HCEC 1CT (cell line): Measurements from ENCODE around the gene MMP15.
"Not testable (repeated sequence)": the region's sequence is repeated elsewhere in the genome, so short reads cannot be mapped to it uniquely, and the experiment has no call there.

Experiments
- DNase-seq: peaks from one replicate; pipeline ENCODE4 v3.0.0-alpha.2; 2017

The MMP15 gene

GRCh38 chr16:58025351-58026138, at the start of gene MMP15:
MMP15 (plus strand) TSS chr16:58025754; CDS start chr16:58026351, 597 bp downstream.
- peak; percentile 44 for DNase-seq

GRCh38 chr16:57976331-57976796, 49.2 kb upstream of the MMP15 start:
- no peak for DNase-seq

- no peak for DNase-seq
Measured at GRCh38 chr16:57977418-57978069, 48.0 kb upstream of the MMP15 start.

- DNase-seq, result not testable (repeated sequence)
Measured at GRCh38 chr16:57978070-57978465, 47.5 kb upstream of the MMP15 start.

- DNase-seq, result no peak
Measured at GRCh38 chr16:57979006-57979585, 46.5 kb upstream of the MMP15 start.

- no peak for DNase-seq
Measured at GRCh38 chr16:57981636-57982035, 43.9 kb upstream of the MMP15 start.

- no peak for DNase-seq
Measured at GRCh38 chr16:57982385-57982784, 43.2 kb upstream of the MMP15 start.

GRCh38 chr16:57984443-57985203, 40.9 kb upstream of the MMP15 start:
- DNase-seq, result peak; percentile 7

- DNase-seq, result no peak
Measured at GRCh38 chr16:57985204-57986181, 40.1 kb upstream of the MMP15 start.

- DNase-seq, result no peak
Measured at GRCh38 chr16:57986196-57986595, 39.4 kb upstream of the MMP15 start.

- DNase-seq, result no peak
Measured at GRCh38 chr16:57987441-57988177, 37.9 kb upstream of the MMP15 start.

- DNase-seq, result no peak
Measured at GRCh38 chr16:57988929-57989328, 36.6 kb upstream of the MMP15 start.

GRCh38 chr16:57991551-57992059, 33.9 kb upstream of the MMP15 start:
- no peak for DNase-seq

GRCh38 chr16:57992084-57992483, 33.5 kb upstream of the MMP15 start:
- no peak for DNase-seq

GRCh38 chr16:57993438-57993837, 32.1 kb upstream of the MMP15 start:
- DNase-seq, result no peak

- DNase-seq, result no peak
Measured at GRCh38 chr16:57993897-57994296, 31.7 kb upstream of the MMP15 start.

GRCh38 chr16:57994361-57994760, 31.2 kb upstream of the MMP15 start:
- no peak for DNase-seq

GRCh38 chr16:57994778-57995177, 30.8 kb upstream of the MMP15 start:
- peak; percentile 26 for DNase-seq

GRCh38 chr16:57995721-57996405, 29.7 kb upstream of the MMP15 start:
- DNase-seq, result no peak
